ENCODE results near the gene STT3A. TPM values are rescaled to one million over a fixed set of nuclear protein-coding genes. Genes with fewer than 3 reads are reported as not detected.

The STT3A gene
- polyA plus RNA-seq, 2 of the 4 experiments (the other 2 are of a cell fraction) = 92.1 to 197 TPM

- TF ChIP-seq ZC3H11A (IDR thresholded peaks at IDR 0.05) (no peak), BCL3 (IDR thresholded peaks at IDR 0.05) (no peak), SMC3 (IDR thresholded peaks at IDR 0.05) (no peak), RFX5 (IDR thresholded peaks at IDR 0.05) (no peak), RNF2 (IDR thresholded peaks at IDR 0.05; ENCODE audit: borderline replicate concordance, low read depth) (no peak), TP53 (CRISPR knock-in tag; IDR thresholded peaks at IDR 0.05) (no peak)
Observed at GRCh38 chr11:125562430-125562829, 30.2 kb upstream of the STT3A start (continued).

- no peak for FAIRE-seq
- no peak overlapping the region for H3K27ac ChIP-seq
- H3K9me3 ChIP-seq = no peaks in the 10 kb centered on the region
- TF ChIP-seq ZC3H11A (IDR thresholded peaks at IDR 0.05) (no peak), BHLHE40 (IDR thresholded peaks at IDR 0.05; ENCODE audit: low read depth, low read length) (no peak), TFCP2L1 (CRISPR knock-in tag; IDR thresholded peaks at IDR 0.05) (no peak), MAZ (IDR thresholded peaks at IDR 0.05; ENCODE audit: borderline replicate concordance, low read depth, low read length) (no peak), HOXB5 (CRISPR knock-in tag; IDR thresholded peaks at IDR 0.05) (no peak)
- no peak overlapping the region for H3K4me3 ChIP-seq
- H3K4me2 ChIP-seq = no peak overlapping the region
- POLR2A ChIA-PET = no interaction called here
- CTCF ChIA-PET = no interaction called here
- 73% methylated on average over 3 of the region's 3 CpGs for WGBS (ENCODE audit: missing lambda C conversion rate)
- DNase-seq (ENCODE audit: low read depth in 1 of 2, low spot score in 1 of 2) = no peak
- no peak for ATAC-seq
- no peaks in the 10 kb centered on the region for H3K4me1 ChIP-seq
Observed at GRCh38 chr11:125564357-125564756, 28.3 kb upstream of the STT3A start.

- H3K4me2 ChIP-seq = no peak overlapping the region
- FAIRE-seq (no peak), ATAC-seq (no peak), DNase-seq (ENCODE audit: low read depth in 1 of 2, low spot score in 1 of 2) (no peak)
- no peak overlapping the region for H3K27ac ChIP-seq
- no peak for TF ChIP-seq ZFP36 (IDR thresholded peaks at IDR 0.05; ENCODE audit: borderline replicate concordance, partially characterized antibody)
- no peak for TF ChIP-seq RARB (CRISPR knock-in tag; IDR thresholded peaks at IDR 0.05)
- no peak for TF ChIP-seq CBX8 (IDR thresholded peaks at IDR 0.05)
- no peak for TF ChIP-seq POLR2AphosphoS2 (conservative IDR thresholded peaks at IDR 0.05; ENCODE audit: low read length)
- TF ChIP-seq FOSB (CRISPR knock-in tag; IDR thresholded peaks at IDR 0.05) = no peak
- no peak for TF ChIP-seq ZSCAN20 (CRISPR knock-in tag; IDR thresholded peaks at IDR 0.05)
- TF ChIP-seq JUNB (IDR thresholded peaks at IDR 0.05) = no peak
- no peak for TF ChIP-seq ESRRA (IDR thresholded peaks at IDR 0.05; ENCODE audit: borderline replicate concordance, low read length)
- TF ChIP-seq MAX (IDR thresholded peaks at IDR 0.05) = no peak
- TF ChIP-seq USF2 (IDR thresholded peaks at IDR 0.05) = no peak
- TF ChIP-seq HDAC2 (IDR thresholded peaks at IDR 0.05) = no peak
- no peak for TF ChIP-seq RNF2 (IDR thresholded peaks at IDR 0.05; ENCODE audit: borderline replicate concordance, low read depth)
- POLR2A ChIA-PET = no interaction called here
- 83% methylated on average over 3 of the region's 4 CpGs for WGBS (ENCODE audit: missing lambda C conversion rate)
- CTCF ChIA-PET = interaction anchor here (1.0 kb wide), 1 partner anchor 11 kb away, joined by 3 read pairs; no protein-coding TSS in a partner anchor
- peaks cover 10% of the 10 kb centered on the region; the same call in 2 of the 3 replicates for H3K4me1 ChIP-seq
- no peaks in the 10 kb centered on the region for H3K9me3 ChIP-seq
- H3K4me3 ChIP-seq = no peak overlapping the region
Observed at GRCh38 chr11:125566235-125566634, 26.4 kb upstream of the STT3A start.

Measured in A549 (cell line).